HCT116 (cell line): Measurements from ENCODE around the gene DERA. TPM values are rescaled to one million over a fixed set of nuclear protein-coding genes. Genes with fewer than 3 reads are reported as not detected.

Experiments used
- ATAC-seq: fragments of 200-7000 bp; cut with Tn5 transposase; 2 replicates; pipeline ENCODE4 v1.9.1; 2020; ENCODE audit warnings: mild to moderate bottlenecking, moderate library complexity
- BruUV-seq: library from RNA; stranded (reverse); fragments of 400-500 nt; replicated peaks from 2 replicates; lab custom pipeline; 2021; lab: Mats Ljungman, UMichigan
- CTCF ChIA-PET: fragments of 300-600 bp; sonication (Branson Sonifier 250); formaldehyde crosslinking; loops from one replicate; lab custom pipeline; 2021; ENCODE audit warnings: antibody characterized with exemption; lab: Charles Lee
- POLR2A ChIA-PET: fragments of 300-600, 350-600 bp; sonication (Branson Sonifier 250); formaldehyde crosslinking; loops from one replicate; lab custom pipeline; 2021; ENCODE audit warnings: antibody characterized with exemption; lab: Charles Lee
- RAD21 ChIA-PET, 2 experiments: fragments of 300-600 bp; sonication (Branson Sonifier 250); formaldehyde crosslinking; loops; one replicate each; lab custom pipeline; 2023; ENCODE audit warnings: low total read pairs in 2 of 2; ENCODE audit not compliant: uncharacterized antibody in 2 of 2, unreplicated experiment in 2 of 2, low non-redundant PET in 1 of 2; lab: Charles Lee
- DNase-seq: peaks from one replicate; pipeline ENCODE4 v3.0.0-alpha.2; 2010; ENCODE audit warnings: low read depth, low spot score
- H2AFZ ChIP-seq: fragments of 200-600 bp; shearing (Covaris generic), sonication (generic); 2 replicates; pipeline ENCODE4 v1.6.1; 2017; ENCODE audit warnings: low read depth, mixed run types, mixed read lengths, antibody characterized with exemption, low read length; ENCODE audit not compliant: poor library complexity, severe bottlenecking
- H3K27ac ChIP-seq: 2 replicates; pipeline ENCODE4 v1.5.1; 2012; ENCODE audit warnings: low read depth, low read length
- H3K27me3 ChIP-seq: fragments of 200-600 bp; sonication (generic); 2 replicates; pipeline ENCODE4 v1.6.1; 2016; ENCODE audit warnings: mixed run types, low read length, mixed read lengths; ENCODE audit not compliant: insufficient read depth
- H3K36me3 ChIP-seq, 2 experiments: fragments of 200-500 bp in 1 of 2; fragments of 200-600 bp in 1 of 2; sonication (Bioruptor generic) in 1 of 2; sonication (generic) in 1 of 2; 2 replicates each; pipeline versions ENCODE4 v1.5.1 to v1.6.1; 2014 to 2016; ENCODE audit warnings: low read length in 2 of 2, inconsistent platforms in 1 of 2, mixed read lengths in 1 of 2, mixed run types in 1 of 2; ENCODE audit not compliant: insufficient read depth in 2 of 2, control insufficient read depth in 1 of 2
- H3K4me1 ChIP-seq, 2 experiments: fragments of 200-600 bp in 1 of 2; sonication (generic) in 1 of 2; 2 replicates each; pipeline versions ENCODE4 v1.5.1 to v1.6.1; 2012 to 2017; ENCODE audit warnings: low read length in 2 of 2, inconsistent platforms in 1 of 2, mild to moderate bottlenecking in 1 of 2, mixed read lengths in 1 of 2, mixed run types in 1 of 2, moderate library complexity in 1 of 2; ENCODE audit not compliant: insufficient read depth in 2 of 2, control insufficient read depth in 1 of 2
- H3K4me2 ChIP-seq: fragments of 200-600 bp; sonication (generic); 2 replicates; pipeline ENCODE4 v1.6.1; 2017; ENCODE audit warnings: mixed run types, low read length, mixed read lengths
- H3K4me3 ChIP-seq, 2 experiments: fragments of 200-600 bp in 1 of 2; sonication (generic) in 1 of 2; replicated peaks in 1 of 2; 2 replicates each; pipeline ENCODE4 v1.5.1; 2011 to 2016; ENCODE audit warnings: low read length in 2 of 2, control low read depth in 1 of 2, low read depth in 1 of 2, mild to moderate bottlenecking in 1 of 2, mixed read lengths in 1 of 2, mixed run types in 1 of 2
- H3K79me2 ChIP-seq: fragments of 200-600 bp; sonication (generic); 2 replicates; pipeline ENCODE4 v1.6.1; 2017; ENCODE audit warnings: mild to moderate bottlenecking, mixed run types, low read length, moderate library complexity, mixed read lengths; ENCODE audit not compliant: insufficient read depth
- H3K9ac ChIP-seq: fragments of 200-600 bp; sonication (generic); 2 replicates; pipeline ENCODE4 v1.6.1; 2016; ENCODE audit warnings: low read length, mixed read lengths
- H3K9me2 ChIP-seq: fragments of 200-600 bp; sonication (generic), shearing (Covaris generic); 2 replicates; pipeline ENCODE4 v1.6.1; 2017; ENCODE audit warnings: mixed run types, mild to moderate bottlenecking, moderate library complexity; ENCODE audit not compliant: insufficient read depth
- H3K9me3 ChIP-seq, 2 experiments: fragments of 200-500 bp in 1 of 2; fragments of 200-600 bp in 1 of 2; sonication (Bioruptor generic) in 1 of 2; sonication (generic) in 1 of 2; 2 replicates each; pipeline ENCODE4 v1.6.1; 2014 to 2017; ENCODE audit warnings: low read length in 2 of 2, mixed read lengths in 2 of 2, inconsistent platforms in 1 of 2, low read depth in 1 of 2, mild to moderate bottlenecking in 1 of 2, mixed run types in 1 of 2, moderate library complexity in 1 of 2; ENCODE audit not compliant: control insufficient read depth in 1 of 2, insufficient read depth in 1 of 2
- H4K20me1 ChIP-seq: fragments of 200-600 bp; sonication (generic), shearing (Covaris generic); 2 replicates; pipeline ENCODE4 v1.6.1; 2017; ENCODE audit warnings: mixed run types, mild to moderate bottlenecking, moderate library complexity; ENCODE audit not compliant: insufficient read depth
- CBX3 ChIP-seq: IDR thresholded peaks from 2 replicates; pipeline ENCODE4 v1.6.1; 2012; ENCODE audit warnings: low read depth
- CEBPB ChIP-seq: IDR thresholded peaks from 2 replicates; pipeline ENCODE4 v1.6.1; 2012; ENCODE audit warnings: low read depth
- EGR1 ChIP-seq: IDR thresholded peaks from 2 replicates; pipeline ENCODE4 v1.6.1; 2012; ENCODE audit warnings: low read depth
- ELF1 ChIP-seq: IDR thresholded peaks from 2 replicates; pipeline ENCODE4 v1.6.1; 2012; ENCODE audit warnings: low read depth, borderline replicate concordance
- FOSL1 ChIP-seq: IDR thresholded peaks from 2 replicates; pipeline ENCODE4 v1.6.1; 2012; ENCODE audit warnings: low read depth
- MAX ChIP-seq: IDR thresholded peaks from 2 replicates; pipeline ENCODE4 v1.6.1; 2012
- POLR2A ChIP-seq: IDR thresholded peaks from 2 replicates; pipeline ENCODE4 v1.7.0; 2011; ENCODE audit warnings: borderline replicate concordance; ENCODE audit not compliant: insufficient read depth, insufficient read length; ENCODE audit errors: extremely low read depth
- SIN3A ChIP-seq: IDR thresholded peaks from 2 replicates; pipeline ENCODE4 v1.6.1; 2012; ENCODE audit warnings: low read depth
- YY1 ChIP-seq: IDR thresholded peaks from 2 replicates; pipeline ENCODE4 v1.6.1; 2011; ENCODE audit warnings: low read length, low read depth, moderate library complexity, mild to moderate bottlenecking; ENCODE audit not compliant: insufficient replicate concordance; ENCODE audit errors: extremely low read depth
- ZNF274 ChIP-seq: fragments of 200-500 bp; sonication (Bioruptor generic); IDR thresholded peaks from 2 replicates; pipeline ENCODE4 v1.6.1; 2014; ENCODE audit warnings: mild to moderate bottlenecking, low read depth, low read length, inconsistent platforms
- intact Hi-C: fragments of 100-400 bp; cut with micrococcal nuclease; formaldehyde crosslinking; loops from 2 replicates; pipeline ENCODE4 v1.10.0; 2022
- total RNA-seq: library from RNA; stranded (reverse); gene quantifications from one replicate; pipeline ENCODE4 v1.2.1, GENCODE V29; 2021; ENCODE audit not compliant: unreplicated experiment

DERA gene
- total RNA-seq, 1 experiment from 2014 or later, result 32.6 TPM

GRCh38 chr12:15937902-15938301, 26.8 kb downstream of the DERA start:
- ChIA-PET POLR2A (interaction anchor here (0.6 kb wide), 1 partner anchor 172 kb away, joined by 3 read pairs; no protein-coding TSS in a partner anchor), CTCF (no interaction called here), RAD21 (no interaction called here)
- Histone ChIP-seq H3K9ac (no peak overlapping the region), H3K4me2 (no peak overlapping the region), H3K9me2 (no peaks in the 10 kb centered on the region), H2AFZ (no peak overlapping the region), H3K27me3 (no peaks in the 10 kb centered on the region), H4K20me1 (no peaks in the 10 kb centered on the region), H3K27ac (no peak overlapping the region), H3K4me3 (no peak overlapping the region), H3K4me1 (peaks cover 0 to 5% of the 10 kb centered on the region in 2 experiments; a peak in 1 of 4 replicates), H3K79me2 (peaks cover 1% of the 10 kb centered on the region; the same call in 1 of the 2 replicates), H3K36me3 (no peaks in the 10 kb centered on the region), H3K9me3 (no peaks in the 10 kb centered on the region)
- BruUV-seq, result no TSS peak
- TF ChIP-seq SIN3A, result no peak
- no peak for TF ChIP-seq ZNF274
- no peak for TF ChIP-seq MAX
- no peak for TF ChIP-seq ELF1
- no peak for TF ChIP-seq FOSL1
- TF ChIP-seq POLR2A, result no peak
- ATAC-seq, result no peak
- intact Hi-C loops, result no loop called here
- DNase-seq, result no peak

GRCh38 chr12:15939111-15939510, 28.0 kb downstream of the DERA start:
- Histone ChIP-seq H3K36me3 (no peaks in the 10 kb centered on the region), H3K9ac (no peak overlapping the region), H3K9me3 (no peaks in the 10 kb centered on the region), H3K4me1 (peaks cover 0 to 5% of the 10 kb centered on the region in 2 experiments; a peak in 1 of 4 replicates), H3K9me2 (no peaks in the 10 kb centered on the region; the same call in 1 of the 2 replicates), H3K4me2 (no peak overlapping the region), H3K27me3 (no peaks in the 10 kb centered on the region), H3K79me2 (peaks cover 7% of the 10 kb centered on the region; the same call in 1 of the 2 replicates), H4K20me1 (no peaks in the 10 kb centered on the region), H3K4me3 (no peak overlapping the region), H2AFZ (no peak overlapping the region), H3K27ac (no peak overlapping the region)
- DNase-seq (no peak), ATAC-seq (no peak)
- intact Hi-C loops, result no loop called here
- no TSS peak for BruUV-seq
- ChIA-PET POLR2A (interaction anchor here (0.6 kb wide), 1 partner anchor 28 kb away, joined by 3 read pairs; the partner anchor contains the start of gene DERA), RAD21 (no interaction called here), CTCF (no interaction called here)
- no peak for TF ChIP-seq YY1
- TF ChIP-seq EGR1, result no peak
- no peak for TF ChIP-seq MAX
- no peak for TF ChIP-seq POLR2A
- TF ChIP-seq CEBPB, result no peak
- no peak for TF ChIP-seq CBX3
- no peak for TF ChIP-seq SIN3A
- TF ChIP-seq ELF1, result no peak
